ENCODE data around the gene ARHGAP20.
A peak's percentile ranks its signal among the peaks of the same experiment; 100 is the strongest.

ARHGAP20 gene

DNA sequence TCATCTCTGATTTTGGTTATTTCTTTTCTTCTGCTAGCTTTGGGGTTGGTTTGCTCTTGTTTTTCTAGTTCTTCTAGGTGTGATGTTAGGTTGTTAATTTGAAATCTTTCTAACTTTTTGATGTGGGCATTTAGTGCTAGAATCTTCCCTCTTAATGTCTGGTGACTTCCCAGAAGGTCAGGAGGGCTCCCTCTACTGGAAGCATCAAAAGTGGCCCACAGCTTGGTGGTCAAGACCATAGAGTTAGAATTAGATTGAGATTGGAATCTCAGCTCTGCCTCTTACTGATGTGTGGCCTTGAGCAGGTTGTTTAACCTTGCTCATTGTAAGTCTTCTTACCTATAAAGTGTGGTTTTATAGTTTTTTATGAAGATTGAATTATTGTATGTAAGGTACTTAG is 183.2 kb downstream of the ARHGAP20 start:
- peak; percentile 42 for DNase-seq (ENCODE audit: low spot score)

DNA sequence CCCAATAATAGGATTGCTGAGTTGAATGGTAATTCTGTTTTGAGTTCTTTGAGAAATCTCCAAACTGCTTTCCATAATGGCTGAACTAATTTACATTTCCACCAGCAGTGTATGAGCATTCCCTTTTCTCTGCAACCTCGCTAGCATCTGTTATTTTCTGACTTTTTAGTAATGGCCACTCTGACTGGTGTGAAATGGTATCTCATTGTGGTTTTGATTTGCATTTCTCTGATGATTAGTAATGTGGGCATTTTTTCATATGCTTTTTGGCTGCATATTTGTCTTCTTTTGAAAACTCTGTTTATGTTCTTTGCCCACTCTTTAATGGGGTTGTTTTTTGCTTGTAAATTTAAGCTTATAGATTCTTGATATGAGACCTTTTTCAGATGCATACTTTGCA is 185.1 kb downstream of the ARHGAP20 start:
- no peak for DNase-seq (ENCODE audit: low spot score)
